Adrenal gland (tissue), 12 donors: Measurements from ENCODE around the gene KRTAP10-6. TPM values are rescaled to one million over a fixed set of nuclear protein-coding genes. Genes with fewer than 3 reads are reported as not detected.
"Not testable (repeated sequence)": the region's sequence is repeated elsewhere in the genome, so short reads cannot be mapped to it uniquely, and the experiment has no call there.

Experiments
- DNase-seq, 7 donors: peaks; one replicate each; pipeline ENCODE4 v3.0.0-alpha.2; 2019 to 2020
- H3K27ac ChIP-seq, 5 donors: fragments of 200-600 bp; sonication (generic) in 4 of 5; 1 replicate in 3 of 5; 2 replicates in 2 of 5; pipeline versions ENCODE4 v1.5.1 to v1.8.0; 2016 to 2020; ENCODE audit warnings: mild to moderate bottlenecking in 1 of 5
- H3K27me3 ChIP-seq: fragments of 200-600 bp; 2 replicates; pipeline ENCODE4 v1.8.0; 2021
- H3K36me3 ChIP-seq, 2 donors: fragments of 200-600 bp; replicated peaks in 1 of 2; 1 replicate in 1 of 2; 2 replicates in 1 of 2; pipeline versions ENCODE4 v1.5.1 to v1.8.0; 2018 to 2022
- H3K4me1 ChIP-seq, 2 donors: fragments of 200-600 bp; replicated peaks in 1 of 2; 1 replicate in 1 of 2; 2 replicates in 1 of 2; pipeline versions ENCODE4 v1.5.1 to v1.8.0; 2018 to 2021
- H3K4me3 ChIP-seq, 4 donors: fragments of 200-600 bp; sonication (generic) in 3 of 4; one replicate each; pipeline ENCODE4 v1.5.1; 2016 to 2018
- H3K9me3 ChIP-seq, 3 donors: fragments of 200-600 bp; sonication (generic) in 1 of 3; replicated peaks in 1 of 3; 1 replicate in 2 of 3; 2 replicates in 1 of 3; pipeline versions ENCODE4 v1.5.1 to v1.8.0; 2016 to 2021
- CTCF ChIP-seq, 6 experiments: fragments of 450-650 bp in 4 of 6; fragments of 200-600 bp in 2 of 6; sonication (generic) in 1 of 6; IDR thresholded peaks; 1 replicate in 5 of 6; 2 replicates in 1 of 6; pipeline versions ENCODE4 v1.5.1 to v1.8.0; 2016 to 2021; ENCODE audit warnings: antibody characterized with exemption in 6 of 6, mild to moderate bottlenecking in 2 of 6, moderate library complexity in 1 of 6
- POLR2A ChIP-seq, 2 donors: fragments of 450-650 bp; IDR thresholded peaks; one replicate each; pipeline ENCODE4 v1.6.1; 2017; ENCODE audit warnings: antibody characterized with exemption in 2 of 2, mild to moderate bottlenecking in 2 of 2, moderate library complexity in 1 of 2
- WGBS, 4 donors: extraction: QIAGEN DNeasy Blood & Tissue Kit in 2 of 4; methylation state at CpG; one replicate each; pipeline versions ENCODE4 v1.1.5 to v1.1.7; 2013 to 2017; 5-methylcytosine and 5-hydroxymethylcytosine counted together
- intact Hi-C, 2 donors: fragments of 100-400 bp; cut with DNase I; formaldehyde crosslinking; loops; one replicate each; pipeline versions ENCODE4 v1.14.1 to v1.15.0; 2022 to 2023
- polyA plus RNA-seq, 3 donors: library from polyadenylated mRNA; stranded (reverse); fragments of 200-250 nt in 2 of 3; fragments of 350-450 nt in 1 of 3; fragmentation: Illumina TruSeq in 1 of 3; extraction: RNeasy Lipid Tissue Mini Kit (QIAGEN cat#74804) in 1 of 3; gene quantifications; one replicate each; pipeline ENCODE4 v1.2.3, GENCODE V29; 2013 to 2014
- total RNA-seq, 9 donors: library from RNA; depleted of rRNA in 4 of 9; stranded (reverse); fragments of >200 nt in 4 of 9; fragments of 120-200 nt in 1 of 9; fragmentation: NEBNext Ultra II Directional in 1 of 9; extraction: Animal tissue kit (Norgen Biotek cat#: 25700) in 1 of 9; gene quantifications; one replicate each; pipeline versions ENCODE4 v1.1.0 to v1.2.4, GENCODE V29; 2013 to 2023
- donor health status: healthy with polysubstance abuse.
- donor health status: Bipolar disorder and iron deficiency.
- donor health status: DM: yes; HTN: yes; CAD: no.
- donor health status: DM: no; HTN: no; CAD: no.
- donor health status: DM: no; HTN: no; CAD: no.
- donor health status: DM: yes; HTN: yes; CAD: no.

KRTAP10-6 gene
- total and polyA plus RNA-seq, 12 donors, result not detected

- no peak overlapping the region for H3K4me3 ChIP-seq
- 34 to 46% (median 40%) methylated on average over 6 to 21 of the region's 21 CpGs for WGBS, 4 donors
- peaks cover 3% of the 10 kb centered on the region for H3K27me3 ChIP-seq
- no peaks in the 10 kb centered on the region for H3K36me3 ChIP-seq
- no peak overlapping the region for H3K27ac ChIP-seq
- intact Hi-C loops, result no loop called here
- no peaks in the 10 kb centered on the region for H3K9me3 ChIP-seq
- H3K4me1 ChIP-seq, result no peaks in the 10 kb centered on the region
- peak in 1 of 7 donors; percentile 13 for DNase-seq
- TF ChIP-seq POLR2A (IDR thresholded peaks at IDR 0.05) (no peak), CTCF (IDR thresholded peaks at IDR 0.05) (no peak)
Observed at GRCh38 chr21:44574457-44575306, 17.6 kb downstream of the KRTAP10-6 start.

- H3K4me3 ChIP-seq, H3K27me3 ChIP-seq, H3K27ac ChIP-seq, H3K9me3 ChIP-seq, intact Hi-C loops, H3K4me1 ChIP-seq, H3K36me3 ChIP-seq: not testable (repeated sequence)
- 34 to 67% (median 57%) methylated on average over 7 to 22 of the region's 25 CpGs for WGBS, 4 donors
- DNase-seq, result peak in 1 of 7 donors; percentile 27
Observed at GRCh38 chr21:44573630-44574456, 18.5 kb downstream of the KRTAP10-6 start, which contains the start of gene KRTAP10-4. Gene KRTAP10-4, plus strand, starts transcription at chr21:44573729. Its CDS starts 30 bp downstream, at chr21:44573759.

DNA sequence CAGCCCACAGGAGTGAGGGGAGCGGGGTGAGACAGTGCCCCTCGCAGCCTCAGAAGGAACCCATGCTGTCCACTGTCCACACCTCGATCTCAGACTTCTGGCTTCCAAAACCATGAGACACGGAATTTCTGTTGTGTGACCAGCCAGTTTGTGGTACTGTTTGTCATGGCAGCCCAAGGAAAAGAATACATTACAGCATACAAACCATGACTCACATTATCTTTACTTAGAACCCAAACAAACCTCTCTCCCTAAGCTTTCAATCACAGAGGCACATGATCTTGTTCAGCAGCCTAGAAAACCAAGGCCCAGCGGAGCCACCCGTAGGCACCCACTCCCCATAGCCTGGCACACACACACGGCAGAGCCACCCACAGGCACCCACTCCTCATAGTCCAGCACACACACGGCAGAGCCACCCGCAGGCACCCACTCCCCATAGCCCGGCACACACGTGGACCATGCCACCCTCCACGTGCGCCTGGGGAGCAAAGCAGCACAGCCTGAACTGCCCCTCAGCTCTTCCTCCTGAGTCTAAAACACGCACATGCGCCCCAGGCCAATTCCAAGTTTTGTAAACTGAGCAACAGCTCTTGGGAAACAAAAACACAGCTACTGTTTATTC, 19.2 kb downstream of the KRTAP10-6 start:
- H3K4me3 ChIP-seq, result no peak overlapping the region
- TF ChIP-seq CTCF (IDR thresholded peaks at IDR 0.05), result no peak
- TF ChIP-seq POLR2A (IDR thresholded peaks at IDR 0.05), result no peak
- no peaks in the 10 kb centered on the region for H3K4me1 ChIP-seq
- intact Hi-C loops, result no loop called here
- DNase-seq, result peak in 1 of 7 donors; percentile 11
- H3K27ac ChIP-seq, result no peak overlapping the region
- no peaks in the 10 kb centered on the region for H3K36me3 ChIP-seq
- peaks cover 3% of the 10 kb centered on the region for H3K27me3 ChIP-seq
- H3K9me3 ChIP-seq, result no peaks in the 10 kb centered on the region
- WGBS, 4 donors, result 72 to 83% (median 76%) methylated on average over 15 of the region's 15 CpGs

DNA sequence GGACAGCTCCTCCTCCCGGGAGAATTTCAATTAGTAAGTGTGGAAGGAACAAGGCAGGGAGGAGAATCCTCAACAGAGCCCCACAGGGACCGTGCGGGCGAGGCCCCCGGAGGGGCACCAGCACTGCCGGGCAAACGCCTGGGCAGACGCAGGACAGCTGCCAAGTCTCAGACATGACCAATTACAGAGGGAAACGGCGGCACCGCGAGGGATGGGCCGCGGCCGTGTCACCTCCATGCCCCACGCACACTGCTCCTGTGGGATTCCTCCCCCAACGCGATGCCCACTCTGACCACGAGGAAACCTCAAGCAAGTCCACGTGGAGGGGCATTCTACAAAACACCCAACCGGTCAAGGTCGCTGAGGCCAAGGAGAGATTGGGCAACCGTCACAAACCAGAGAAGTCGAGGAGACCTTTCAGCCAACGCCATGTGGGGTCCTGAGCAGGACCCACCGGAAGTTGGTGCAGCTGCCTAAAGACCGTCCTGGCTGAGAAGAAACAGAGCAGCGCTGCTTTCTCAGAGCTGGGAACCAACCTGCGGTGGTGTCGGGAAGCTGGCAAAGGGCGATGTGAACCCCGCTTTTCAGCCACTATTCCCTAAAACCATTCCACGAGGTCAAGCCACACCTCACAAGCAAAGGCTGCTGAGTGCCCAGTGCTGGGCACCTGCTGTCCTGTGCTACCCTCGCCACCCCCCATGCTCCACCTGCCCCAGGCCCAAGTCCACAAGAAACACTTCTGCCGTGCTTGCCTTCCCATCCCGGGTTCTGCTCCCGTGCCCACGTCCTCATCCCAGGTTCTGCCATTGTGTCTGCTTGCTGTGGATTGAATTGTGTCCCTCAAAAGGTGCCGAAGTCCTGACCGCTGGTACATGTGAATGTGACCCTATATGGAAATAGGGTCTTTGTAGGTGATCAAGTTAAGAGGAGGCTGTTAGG, 20.2 kb downstream of the KRTAP10-6 start:
- Histone ChIP-seq H3K4me3 (no peak overlapping the region), H3K27me3 (peaks cover 3% of the 10 kb centered on the region), H3K36me3 (no peaks in the 10 kb centered on the region), H3K4me1 (no peaks in the 10 kb centered on the region), H3K27ac (no peak overlapping the region), H3K9me3 (no peaks in the 10 kb centered on the region)
- peak in 1 of 7 donors; percentile 36 for DNase-seq
- intact Hi-C loops, result no loop called here
- 86 to 92% (median 89%) methylated on average over 35 to 40 of the region's 40 CpGs for WGBS, 4 donors
- TF ChIP-seq CTCF (IDR thresholded peaks at IDR 0.05) (no peak), POLR2A (IDR thresholded peaks at IDR 0.05) (no peak)
